Measurements from ENCODE around the gene FBXL19.

Gene FBXL19

DNA sequence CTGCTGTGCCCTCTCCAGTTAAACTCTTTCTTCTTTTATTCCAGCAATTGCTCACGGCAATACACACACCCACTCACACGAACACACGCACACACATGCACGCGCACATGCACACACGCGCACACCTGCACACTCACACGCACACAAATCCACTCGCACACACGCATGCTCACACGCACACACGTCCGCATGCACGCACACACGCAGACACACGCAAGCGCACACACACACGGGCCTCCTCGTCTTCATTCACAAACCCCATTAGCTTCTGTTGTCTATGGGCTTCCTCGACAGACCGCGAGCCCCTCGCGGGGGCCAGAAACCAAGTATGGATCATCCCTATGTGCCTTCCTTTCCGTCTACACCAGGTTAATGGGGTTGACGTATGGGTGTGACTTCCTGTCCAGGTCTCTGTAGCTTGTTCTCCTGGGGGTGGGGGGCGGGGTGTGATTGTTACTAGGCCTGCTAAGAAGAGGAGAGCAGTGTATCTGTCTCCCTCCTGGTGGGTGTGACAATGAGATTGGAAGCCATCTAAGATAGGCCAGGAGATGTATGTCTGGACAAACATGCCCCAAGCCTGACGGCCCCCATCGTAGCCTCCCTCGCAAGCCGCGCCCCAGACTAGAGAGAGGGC, 27.6 kb upstream of the FBXL19 start:
- DNase-seq (ENCODE audit: low read depth): no peak

DNA sequence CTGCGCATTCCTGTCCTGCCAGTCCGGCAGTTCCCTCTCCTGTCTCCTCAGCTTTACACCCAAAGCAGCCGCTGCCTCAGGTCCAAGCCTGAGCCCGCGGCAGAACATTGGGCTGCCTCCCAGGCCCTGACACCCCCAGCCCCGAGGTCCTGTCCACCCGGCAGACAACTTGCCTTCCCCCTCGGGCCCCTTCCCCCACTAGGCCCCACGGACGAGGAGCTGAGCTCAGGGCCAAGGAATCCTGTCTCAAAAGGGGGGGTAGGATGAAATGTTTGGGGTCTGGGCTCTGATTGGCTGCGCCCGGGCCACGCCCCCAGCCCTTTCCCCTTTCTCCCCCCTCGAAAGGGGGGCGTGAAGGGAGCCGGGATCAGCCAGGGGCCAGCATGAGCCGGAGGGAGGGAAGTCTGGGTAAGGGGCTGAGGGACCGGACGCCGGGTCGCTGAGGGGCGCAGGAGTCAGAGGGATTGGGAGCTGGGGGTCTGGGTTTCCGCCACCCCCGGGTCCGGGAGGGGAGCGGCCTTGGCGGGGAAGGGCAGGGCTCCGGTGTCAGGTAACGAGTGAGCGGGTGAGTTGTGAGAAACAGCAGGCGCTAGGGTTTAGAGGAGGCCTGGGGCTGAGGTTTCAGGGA, 27.0 kb upstream of the FBXL19 start, which contains the start of gene CTF1:
Gene CTF1 (plus strand): TSS at position 354 of the 628 bp plus-strand sequence. CDS start 30 bp downstream, at position 384.
- DNase-seq (ENCODE audit: low read depth): no peak

DNA sequence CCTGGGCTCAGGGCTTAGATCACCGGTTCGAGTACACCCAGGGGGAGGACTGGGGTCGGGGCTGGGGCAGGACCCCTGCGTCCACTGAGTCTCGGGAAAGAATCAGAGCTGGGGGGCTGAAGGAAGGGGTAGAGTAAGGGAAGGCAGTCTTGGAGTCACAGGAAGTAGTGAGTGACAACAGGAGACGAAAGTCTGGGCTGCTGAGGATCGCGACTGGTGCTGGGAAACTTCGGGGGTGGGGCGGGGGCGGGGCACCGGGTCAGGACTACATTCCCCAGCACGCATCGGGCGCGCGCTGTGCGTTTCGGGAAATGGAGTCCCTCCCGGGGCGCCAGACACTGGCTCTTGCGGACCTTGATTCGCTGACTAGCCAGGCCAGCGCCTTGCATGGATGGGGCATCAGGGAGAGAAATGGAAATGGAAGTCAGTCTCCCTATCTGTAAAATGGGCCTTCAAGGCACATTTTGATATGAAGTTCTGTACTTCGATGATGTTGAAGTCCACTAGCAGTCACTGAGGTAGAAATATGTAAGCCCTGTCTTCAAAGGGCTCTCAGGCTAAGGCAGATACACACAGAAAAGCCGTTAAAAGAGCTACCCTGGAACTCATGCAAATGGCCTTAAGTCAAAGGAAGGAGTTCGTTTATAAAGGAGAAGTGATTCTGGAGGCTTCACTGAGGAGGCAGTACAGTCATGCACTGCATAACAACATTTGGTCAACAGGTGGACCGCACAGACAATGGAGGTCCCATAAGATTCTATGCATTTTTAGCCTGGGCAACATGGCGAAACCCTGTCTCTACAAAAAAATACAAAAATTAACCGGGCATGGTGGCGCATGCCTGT, 26.3 kb upstream of the FBXL19 start:
- peak; percentile 72 for DNase-seq (ENCODE audit: low read depth)

DNA sequence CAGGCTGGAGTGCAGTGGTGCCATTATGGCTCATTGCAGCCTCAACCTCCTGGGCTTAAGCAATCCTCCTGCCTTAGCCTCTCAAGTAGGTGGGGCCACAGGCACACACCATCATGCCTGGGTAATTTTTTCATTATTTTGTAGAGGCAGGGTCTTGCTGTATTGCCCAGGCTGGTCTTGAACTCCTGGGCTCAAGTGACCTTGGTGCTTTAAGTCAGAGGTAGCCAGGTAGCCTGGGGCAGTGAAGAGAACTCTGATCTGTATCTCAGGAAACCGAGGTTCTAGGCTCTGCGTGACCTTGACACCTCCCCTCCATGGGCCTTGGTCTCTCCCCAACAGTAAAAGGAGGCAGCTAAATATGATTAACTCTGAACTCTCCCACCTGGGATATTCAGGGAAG, 23.6 kb upstream of the FBXL19 start:
- no peak for DNase-seq (ENCODE audit: low read depth)

DNA sequence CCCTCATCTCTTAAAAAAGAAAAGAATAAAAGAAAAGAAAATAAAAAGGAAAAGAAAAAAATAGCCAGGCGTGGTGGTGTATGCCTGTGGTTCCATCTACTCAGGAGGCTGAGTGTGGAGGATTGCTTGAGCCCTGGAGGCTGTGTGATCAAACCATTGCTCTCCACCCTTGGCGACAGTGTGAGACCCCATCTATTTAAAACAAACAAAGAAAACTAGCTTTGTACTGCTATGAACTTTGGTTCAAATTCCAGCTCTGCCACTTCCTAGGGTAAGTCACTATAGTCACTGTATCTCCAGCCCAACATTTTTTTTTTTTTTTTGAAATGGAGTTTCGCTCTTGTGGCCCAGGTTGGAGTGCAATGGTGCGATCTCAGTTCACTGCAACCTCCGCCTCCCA, 22.8 kb upstream of the FBXL19 start:
- DNase-seq (ENCODE audit: low read depth): no peak

DNA sequence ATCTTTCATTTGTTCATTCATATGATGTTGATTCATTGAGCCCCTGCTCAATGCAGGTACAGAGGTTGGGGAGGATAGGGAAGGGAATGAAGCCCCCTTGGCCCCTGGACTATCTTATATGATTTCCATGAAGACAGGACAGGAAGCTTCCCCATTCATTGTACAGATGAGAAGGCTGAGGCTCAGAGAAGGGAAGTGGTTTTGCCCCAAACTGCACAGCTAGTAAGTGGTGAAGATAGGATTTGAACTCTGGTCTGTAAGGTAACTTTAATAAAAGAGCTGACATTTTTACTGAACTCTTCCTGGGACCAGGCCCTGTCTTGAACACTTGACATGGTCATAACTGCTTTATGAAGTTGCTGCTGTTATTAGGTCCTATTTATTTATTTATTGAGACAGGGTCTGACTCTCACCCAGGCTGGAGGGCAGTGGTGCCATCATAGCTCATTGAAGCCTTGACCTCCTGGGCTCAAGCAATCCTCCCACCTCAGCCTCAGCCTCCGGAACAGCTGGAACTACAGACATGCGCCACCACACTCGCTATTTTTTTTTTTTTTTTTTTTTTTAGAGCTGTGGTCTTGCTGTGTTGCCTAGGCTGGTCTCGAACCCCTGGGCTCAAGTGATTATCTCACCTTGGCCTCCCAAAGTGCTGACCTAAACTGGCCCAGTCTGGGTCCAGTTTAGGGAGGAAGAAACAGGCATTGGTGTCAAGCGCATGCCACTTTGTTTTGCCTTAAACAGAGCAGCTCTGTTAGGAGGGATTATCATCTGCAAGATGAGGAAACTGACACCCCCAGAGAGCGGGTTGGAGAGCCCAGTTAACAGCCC, 22.0 kb upstream of the FBXL19 start:
- no peak for DNase-seq (ENCODE audit: low read depth)

DNA sequence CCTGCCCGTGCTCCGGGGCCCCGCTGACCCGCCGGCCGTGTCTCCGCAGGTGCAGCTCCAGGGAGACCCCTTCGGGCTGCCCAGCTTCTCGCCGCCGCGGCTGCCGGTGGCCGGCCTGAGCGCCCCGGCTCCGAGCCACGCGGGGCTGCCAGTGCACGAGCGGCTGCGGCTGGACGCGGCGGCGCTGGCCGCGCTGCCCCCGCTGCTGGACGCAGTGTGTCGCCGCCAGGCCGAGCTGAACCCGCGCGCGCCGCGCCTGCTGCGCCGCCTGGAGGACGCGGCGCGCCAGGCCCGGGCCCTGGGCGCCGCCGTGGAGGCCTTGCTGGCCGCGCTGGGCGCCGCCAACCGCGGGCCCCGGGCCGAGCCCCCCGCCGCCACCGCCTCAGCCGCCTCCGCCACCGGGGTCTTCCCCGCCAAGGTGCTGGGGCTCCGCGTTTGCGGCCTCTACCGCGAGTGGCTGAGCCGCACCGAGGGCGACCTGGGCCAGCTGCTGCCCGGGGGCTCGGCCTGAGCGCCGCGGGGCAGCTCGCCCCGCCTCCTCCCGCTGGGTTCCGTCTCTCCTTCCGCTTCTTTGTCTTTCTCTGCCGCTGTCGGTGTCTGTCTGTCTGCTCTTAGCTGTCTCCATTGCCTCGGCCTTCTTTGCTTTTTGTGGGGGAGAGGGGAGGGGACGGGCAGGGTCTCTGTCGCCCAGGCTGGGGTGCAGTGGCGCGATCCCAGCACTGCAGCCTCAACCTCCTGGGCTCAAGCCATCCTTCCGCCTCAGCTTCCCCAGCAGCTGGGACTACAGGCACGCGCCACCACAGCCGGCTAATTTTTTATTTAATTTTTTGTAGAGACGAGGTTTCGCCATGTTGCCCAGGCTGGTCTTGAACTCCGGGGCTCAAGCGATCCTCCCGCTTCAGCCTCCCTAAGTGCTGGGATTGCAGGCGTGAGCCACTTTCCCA, 21.1 kb upstream of the FBXL19 start:
- DNase-seq (ENCODE audit: low read depth): no peak

DNA sequence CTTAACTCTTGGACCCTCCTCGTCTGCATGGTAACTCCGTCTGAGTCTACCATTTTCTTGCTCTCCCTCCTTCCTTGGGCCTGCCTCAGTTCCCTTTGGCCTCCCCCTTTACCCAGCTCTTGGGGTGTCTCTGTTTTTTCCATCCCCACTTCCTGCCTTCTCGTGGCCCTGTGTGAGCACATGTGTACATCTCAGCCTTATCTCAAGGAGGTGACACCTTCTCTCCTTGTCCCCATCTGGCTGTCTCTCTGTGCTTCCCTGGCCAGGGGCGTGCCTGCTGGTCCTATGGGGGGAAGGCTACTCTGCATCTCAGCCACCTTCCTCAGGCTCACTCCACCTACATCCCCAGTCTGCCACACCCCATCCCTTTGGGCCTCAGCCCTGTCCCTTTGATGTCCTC, 20.4 kb upstream of the FBXL19 start:
- no peak for DNase-seq (ENCODE audit: low read depth)

DNA sequence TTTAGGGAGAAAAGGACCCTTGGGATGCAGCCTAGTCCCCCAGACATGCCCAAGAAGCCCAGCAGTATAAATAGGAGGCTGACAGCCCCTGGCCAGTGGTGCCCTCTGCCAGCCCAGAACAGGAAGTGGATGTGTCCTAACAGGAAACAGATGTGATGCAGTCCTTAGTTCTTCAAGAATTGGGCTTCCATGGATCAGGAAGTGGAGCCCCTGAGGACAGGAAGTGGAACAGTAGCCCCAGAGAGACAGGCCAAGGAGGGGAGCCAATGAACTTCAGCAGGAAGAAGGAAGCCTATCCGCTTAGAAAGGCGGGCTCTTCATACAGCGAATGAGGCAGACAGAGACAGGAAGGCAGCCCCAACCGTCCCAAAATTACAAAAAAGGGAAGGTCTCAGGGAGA, 19.8 kb upstream of the FBXL19 start:
- no peak for DNase-seq (ENCODE audit: low read depth)

DNA sequence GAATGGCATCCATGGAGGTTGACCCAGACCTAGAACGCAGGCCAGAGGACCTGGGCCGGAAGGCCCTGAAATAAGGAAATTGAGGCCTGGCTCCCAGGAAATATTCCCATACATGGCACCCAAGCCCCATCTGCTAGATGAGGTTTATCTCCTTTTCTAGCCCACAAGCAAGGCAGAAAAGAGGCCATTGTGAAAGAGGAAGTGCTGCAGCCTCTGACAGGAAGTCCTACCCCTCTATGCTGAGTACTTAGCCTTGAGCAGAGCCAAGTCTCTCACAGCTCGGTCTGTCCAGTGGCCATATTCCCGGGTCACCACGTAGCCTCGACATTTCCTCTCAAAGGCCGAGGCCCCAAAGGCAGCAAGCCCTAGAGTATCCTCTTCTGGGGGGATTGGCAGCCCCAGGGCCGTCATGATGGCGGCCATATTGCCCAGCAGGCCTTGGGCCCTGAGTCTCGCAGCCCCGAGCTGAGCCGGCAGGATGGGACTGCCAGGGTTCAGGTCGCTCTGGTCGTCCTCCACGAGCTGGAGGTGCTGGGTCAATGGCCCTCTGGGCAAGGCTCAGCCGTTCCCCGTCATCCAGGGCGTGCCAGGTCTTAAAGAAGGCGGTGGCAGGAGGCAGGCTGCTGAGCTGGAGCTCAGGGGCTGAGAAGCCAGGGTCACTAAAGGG, 19.1 kb upstream of the FBXL19 start:
- DNase-seq (ENCODE audit: low read depth): no peak

DNA sequence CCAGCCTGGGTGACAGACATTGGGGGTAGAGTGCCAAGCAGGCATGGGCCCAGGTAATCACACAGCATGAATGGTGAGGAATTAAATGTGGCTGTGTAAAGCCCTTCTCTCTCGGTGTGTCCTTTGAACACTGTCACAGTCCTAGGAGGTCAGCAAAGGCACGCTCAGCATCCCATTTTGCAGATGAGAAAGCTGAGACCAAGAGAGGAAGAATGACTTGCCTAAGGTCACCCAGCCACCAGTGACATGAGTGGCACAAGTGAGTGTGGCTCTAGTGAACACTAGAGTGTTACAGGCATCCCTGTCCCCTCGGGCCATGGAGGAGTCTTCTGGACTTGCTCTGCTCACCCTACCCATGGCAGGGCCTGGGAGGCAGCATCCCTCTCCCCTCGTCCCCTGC, 16.3 kb upstream of the FBXL19 start:
- DNase-seq (ENCODE audit: low read depth): no peak

DNA sequence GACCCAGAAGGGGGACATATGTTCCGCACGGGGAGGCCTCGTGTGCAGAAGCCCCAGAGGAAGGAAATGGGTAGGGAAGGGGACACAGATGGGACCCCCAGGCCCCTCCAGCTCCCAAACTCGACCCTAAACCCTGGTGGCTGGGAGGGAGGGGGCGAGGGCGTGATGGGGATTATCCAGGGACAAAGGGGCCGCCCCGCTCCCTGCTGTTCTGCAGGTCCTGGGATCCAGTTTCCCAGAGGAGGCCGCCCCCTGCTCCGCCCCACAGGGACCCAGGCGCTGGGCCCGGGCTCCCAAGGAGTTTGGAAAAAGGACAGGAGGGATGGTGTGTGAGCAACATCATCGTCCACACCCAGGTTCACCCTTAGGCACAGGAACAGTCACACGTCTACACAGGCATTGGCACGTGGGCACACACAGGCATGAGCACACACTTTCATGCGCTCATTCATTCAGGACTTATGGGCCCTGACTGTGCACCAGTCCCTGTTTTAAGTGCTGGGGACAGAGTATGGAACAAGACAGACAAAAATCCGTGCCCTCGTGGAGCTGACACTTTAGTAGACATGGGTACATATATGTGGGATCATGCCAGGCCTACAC, 12.8 kb upstream of the FBXL19 start:
- DNase-seq (ENCODE audit: low read depth): no peak

DNA sequence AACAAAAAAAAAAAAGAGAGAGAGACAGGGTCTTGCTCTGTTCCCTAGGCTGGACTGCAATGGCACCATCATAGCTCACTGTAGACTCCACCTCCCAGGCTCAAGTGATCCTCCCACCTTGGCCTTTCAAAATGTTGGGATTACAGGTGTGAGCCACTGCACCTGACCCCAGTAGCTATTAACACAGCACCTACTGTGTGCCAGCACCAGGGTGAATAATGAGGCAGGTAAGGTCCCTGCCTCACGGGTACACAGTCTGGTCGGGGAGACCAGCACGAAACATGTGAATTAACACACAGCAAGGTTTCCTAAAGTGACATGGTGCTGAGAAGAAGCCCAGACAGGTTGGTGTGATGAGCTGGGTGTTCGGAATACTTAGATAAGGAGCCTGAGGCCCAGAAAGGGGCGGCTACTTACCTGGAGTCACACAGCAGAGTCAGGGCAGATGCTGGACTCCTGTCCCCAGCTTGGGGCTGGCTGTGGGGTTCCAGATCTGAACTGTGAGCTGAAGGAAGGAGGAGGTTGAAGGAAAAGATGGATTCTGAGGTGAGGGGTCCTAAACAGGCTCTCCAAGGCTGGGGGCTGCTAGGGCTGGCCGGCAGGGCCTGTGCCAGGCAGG, 10.5 kb upstream of the FBXL19 start:
- no peak for DNase-seq (ENCODE audit: low read depth)

DNA sequence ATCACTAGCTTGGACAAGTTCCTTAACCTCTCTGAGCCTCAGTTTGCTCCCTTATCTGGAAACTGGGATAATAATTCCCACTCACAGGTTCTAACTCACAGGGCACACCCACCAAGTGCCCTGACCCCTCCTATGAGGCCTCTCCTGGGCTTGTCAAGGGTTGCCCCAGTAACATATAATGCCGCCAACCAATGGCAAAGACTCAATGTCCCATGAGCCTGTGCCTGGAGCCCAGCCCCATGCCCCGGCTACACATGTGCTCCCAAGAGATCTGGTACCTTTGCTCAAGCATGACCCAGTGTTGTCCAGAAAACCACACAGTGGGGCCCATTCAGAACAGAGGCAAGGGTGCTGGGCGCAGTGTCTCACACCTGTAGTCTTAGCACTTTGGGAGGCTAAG, 8.5 kb upstream of the FBXL19 start:
- DNase-seq (ENCODE audit: low read depth): no peak

DNA sequence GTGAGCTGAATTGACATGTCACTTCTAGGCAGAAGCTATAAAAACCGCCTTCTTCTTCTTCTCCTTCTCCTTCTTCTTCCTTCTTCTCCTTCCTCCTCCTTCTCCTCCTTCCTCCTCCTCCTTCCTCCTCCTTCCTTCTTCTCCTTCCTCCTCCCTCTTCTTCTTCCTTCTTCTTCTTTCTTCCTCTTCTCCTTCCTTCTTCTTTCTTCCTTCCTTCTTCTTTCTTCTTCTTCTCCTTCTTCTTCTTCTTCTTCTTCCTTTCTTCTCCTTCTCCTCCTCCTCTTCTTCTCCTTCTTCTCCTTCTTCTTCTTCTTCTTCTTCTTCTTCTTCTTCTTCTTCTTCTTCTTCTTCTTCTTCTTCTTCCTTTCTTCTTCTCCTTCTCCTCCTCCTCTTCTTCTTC, 4.8 kb upstream of the FBXL19 start:
- DNase-seq (ENCODE audit: low read depth): no peak

DNA sequence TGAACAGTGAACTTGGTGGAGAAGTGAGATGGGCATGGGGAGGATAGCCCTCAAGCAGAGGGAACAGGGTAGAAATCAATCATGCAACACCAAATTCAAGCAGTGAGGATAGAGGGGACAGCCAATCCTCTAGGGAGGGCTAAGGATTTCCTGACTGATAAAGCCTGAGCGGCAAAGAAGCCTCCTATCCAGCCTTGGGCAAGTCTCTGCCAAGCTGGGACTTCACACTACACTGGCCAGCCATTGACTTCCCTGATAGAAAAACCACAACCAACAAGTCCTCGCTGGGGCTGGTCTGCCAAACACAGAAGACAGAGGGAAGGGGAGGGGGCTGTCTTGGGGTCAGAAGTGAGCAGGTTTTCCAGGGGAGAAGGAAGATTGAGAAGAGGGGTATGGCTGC, 2.5 kb upstream of the FBXL19 start:
- no peak for DNase-seq (ENCODE audit: low read depth)

DNA sequence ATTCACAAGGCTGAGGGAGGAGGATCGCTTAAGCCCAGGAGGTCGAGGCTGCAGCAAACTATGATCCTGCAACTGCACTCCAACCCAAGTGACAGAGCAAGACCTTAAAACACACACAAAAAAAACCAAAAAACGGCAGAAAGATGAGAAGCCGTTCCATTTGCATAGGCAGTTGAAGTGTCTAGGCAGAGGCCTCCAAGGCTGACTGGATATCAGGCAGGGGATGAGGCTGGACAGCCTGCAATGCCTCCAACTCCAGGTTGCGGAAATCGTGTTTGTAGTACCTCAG, 2.0 kb upstream of the FBXL19 start:
- DNase-seq (ENCODE audit: low read depth): no peak

DNA sequence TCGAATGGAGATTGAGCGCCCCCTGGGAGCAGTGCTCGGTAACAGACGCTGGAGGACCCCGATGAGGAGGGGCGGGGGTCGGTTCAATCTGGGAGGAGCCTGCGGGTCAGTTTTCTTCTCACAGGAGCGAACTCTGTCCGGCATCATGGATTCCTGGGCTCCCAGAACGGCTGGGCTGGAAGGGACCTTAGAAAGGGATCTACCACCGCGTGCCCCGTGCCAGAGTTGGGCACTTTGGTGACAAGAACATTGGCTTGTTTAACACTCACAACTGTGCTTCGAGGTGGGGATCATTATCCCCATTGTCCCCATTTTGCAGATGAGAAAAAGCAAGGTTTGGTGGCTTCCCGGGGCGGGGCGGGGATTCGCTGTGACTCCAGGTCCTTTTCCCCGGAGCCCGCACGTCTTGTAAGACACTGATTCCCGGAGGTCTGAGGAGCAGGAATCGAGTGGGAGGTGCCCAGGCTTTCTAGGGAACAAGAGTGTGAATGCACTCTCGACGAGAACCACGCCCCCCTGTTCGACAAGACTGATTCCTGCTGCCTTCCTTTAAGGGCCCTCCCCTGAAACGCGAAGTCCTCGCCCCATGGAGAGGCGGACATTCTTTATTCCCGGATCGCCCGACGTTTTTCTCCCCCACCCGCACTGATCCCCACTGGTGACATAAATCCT, 1.5 kb upstream of the FBXL19 start:
- DNase-seq (ENCODE audit: low read depth): peak; percentile 81

DNA sequence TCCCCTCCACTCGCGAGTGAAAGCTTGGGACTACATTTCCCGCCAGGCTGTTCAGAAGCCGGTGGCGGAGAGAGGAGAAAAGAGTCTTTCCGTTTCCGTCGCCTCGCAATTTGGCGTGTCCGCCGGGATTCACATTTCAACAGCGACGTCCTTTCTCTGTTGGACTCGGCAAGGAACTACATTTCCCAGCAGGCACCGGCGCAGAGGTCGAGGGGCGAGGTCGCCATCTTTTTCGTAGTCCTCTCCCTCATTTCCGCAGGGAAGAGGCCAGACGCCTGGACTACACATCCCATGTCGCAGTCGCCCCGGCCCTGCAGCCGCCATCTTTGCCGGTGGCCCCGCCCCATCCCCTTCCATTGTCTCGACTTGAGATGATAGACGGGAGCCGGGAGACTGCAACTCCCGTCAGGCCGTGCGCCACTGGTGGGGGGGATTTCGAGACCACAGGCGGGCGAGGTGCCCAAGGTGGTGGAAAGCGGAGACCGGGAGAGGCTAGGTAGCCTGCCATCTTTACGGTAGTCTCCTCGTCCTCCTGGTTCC, 882 bp upstream of the FBXL19 start:
- DNase-seq (ENCODE audit: low read depth): peak; percentile 99

Data from stimulated activated CD4-positive, alpha-beta T cell treated with anti-CD3 and anti-CD28 coated beads, Interleukin-2, amount 100 ng/mL, for 4 hours (primary cell).